Measurements from ENCODE around the gene NHLRC4. TPM values are rescaled to one million over a fixed set of nuclear protein-coding genes. Genes with fewer than 3 reads are reported as not detected.

The NHLRC4 gene
- polyA plus RNA-seq, 1 of the 3 experiments (the other 2 are of a cell fraction), result 0.69 TPM

DNA sequence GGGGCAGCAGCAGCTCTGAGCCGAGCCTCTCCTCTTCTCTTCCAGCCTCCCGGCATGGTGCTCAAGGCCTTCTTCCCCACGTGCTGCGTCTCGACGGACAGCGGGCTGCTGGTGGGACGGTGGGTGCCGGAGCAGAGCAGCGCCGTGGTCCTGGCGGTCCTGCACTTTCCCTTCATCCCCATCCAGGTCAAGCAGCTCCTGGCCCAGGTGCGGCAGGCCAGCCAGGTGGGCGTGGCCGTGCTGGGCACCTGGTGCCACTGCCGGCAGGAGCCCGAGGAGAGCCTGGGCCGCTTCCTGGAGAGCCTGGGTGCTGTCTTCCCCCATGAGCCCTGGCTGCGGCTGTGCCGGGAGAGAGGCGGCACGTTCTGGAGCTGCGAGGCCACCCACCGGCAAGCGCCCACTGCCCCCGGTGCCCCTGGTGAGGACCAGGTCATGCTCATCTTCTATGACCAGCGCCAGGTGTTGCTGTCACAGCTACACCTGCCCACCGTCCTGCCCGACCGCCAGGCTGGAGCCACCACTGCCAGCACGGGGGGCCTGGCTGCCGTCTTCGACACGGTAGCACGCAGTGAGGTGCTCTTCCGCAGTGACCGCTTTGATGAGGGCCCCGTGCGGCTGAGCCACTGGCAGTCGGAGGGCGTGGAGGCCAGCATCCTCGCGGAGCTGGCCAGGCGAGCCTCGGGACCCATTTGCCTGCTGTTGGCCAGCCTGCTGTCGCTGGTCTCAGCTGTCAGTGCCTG lies 7.4 kb downstream of the NHLRC4 start:
- Histone ChIP-seq H3K79me2 (ENCODE audit: insufficient read depth) (peaks cover 17% of the 10 kb centered on the region), H3K27ac (ENCODE audit: low read depth in 2 of 2, low read length in 1 of 2) (no peak overlapping the region), H3F3A (replicated peaks; ENCODE audit: insufficient read depth) (no peaks in the 10 kb centered on the region), H4K20me1 (ENCODE audit: insufficient read depth) (no peaks in the 10 kb centered on the region), H3K9me2 (no peaks in the 10 kb centered on the region), H3K4me2 (no peak overlapping the region), H2AFZ (ENCODE audit: low read depth) (no peak overlapping the region), H3K4me3 (ENCODE audit: low read depth in 2 of 2, low read length in 1 of 2) (no peak overlapping the region), H3K36me3 (replicated peaks in 1 of 2; ENCODE audit: control insufficient read depth in 1 of 2, insufficient read depth in 2 of 2, low read length in 1 of 2) (peaks cover 0 to 33% of the 10 kb centered on the region in 2 experiments), H3K9ac (no peak overlapping the region), H3K4me1 (ENCODE audit: control insufficient read depth in 1 of 2, insufficient read depth in 2 of 2, low read depth in 1 of 2, low read length in 1 of 2) (peaks cover 1 to 14% of the 10 kb centered on the region in 2 experiments; a peak in 2 of 4 replicates), H3K9me3 (no peaks in the 10 kb centered on the region), H3K27me3 (ENCODE audit: insufficient read depth) (no peaks in the 10 kb centered on the region)
- CTCF ChIA-PET, result no interaction called here
- TF ChIP-seq RXRA (IDR thresholded peaks at IDR 0.05; ENCODE audit: borderline replicate concordance, low read depth) (no peak), GABPA (IDR thresholded peaks at IDR 0.05; ENCODE audit: low read depth) (no peak), POLR2AphosphoS5 (IDR thresholded peaks at IDR 0.05; ENCODE audit: low read depth, low read length) (no peak), RFX5 (IDR thresholded peaks at IDR 0.05; ENCODE audit: low read length) (no peak), GATA2 (CRISPR knock-in tag; IDR thresholded peaks at IDR 0.05) (no peak), RAD21 (IDR thresholded peaks at IDR 0.05; ENCODE audit: low read length) (no peak), CHD2 (IDR thresholded peaks at IDR 0.05; ENCODE audit: low read length, partially characterized antibody) (no peak), ELF1 (IDR thresholded peaks at IDR 0.05) (no peak), EZH2phosphoT487 (IDR thresholded peaks at IDR 0.05; ENCODE audit: borderline replicate concordance, low read depth) (no peak), NRF1 (IDR thresholded peaks at IDR 0.05; ENCODE audit: low read depth, low read length) (no peak), FOSL2 (IDR thresholded peaks at IDR 0.05; ENCODE audit: borderline replicate concordance, low read depth) (no peak), RCOR1 (IDR thresholded peaks at IDR 0.05; ENCODE audit: low read length) (no peak), YY1 (IDR thresholded peaks at IDR 0.05; ENCODE audit: low read depth) (no peak)
- TF ChIP-seq, protein P1, sequence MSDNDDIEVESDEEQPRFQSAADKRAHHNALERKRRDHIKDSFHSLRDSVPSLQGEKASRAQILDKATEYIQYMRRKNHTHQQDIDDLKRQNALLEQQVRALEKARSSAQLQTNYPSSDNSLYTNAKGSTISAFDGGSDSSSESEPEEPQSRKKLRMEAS (IDR thresholded peaks at IDR 0.05; ENCODE audit: low read depth), result no peak
- TF ChIP-seq, protein P2, sequence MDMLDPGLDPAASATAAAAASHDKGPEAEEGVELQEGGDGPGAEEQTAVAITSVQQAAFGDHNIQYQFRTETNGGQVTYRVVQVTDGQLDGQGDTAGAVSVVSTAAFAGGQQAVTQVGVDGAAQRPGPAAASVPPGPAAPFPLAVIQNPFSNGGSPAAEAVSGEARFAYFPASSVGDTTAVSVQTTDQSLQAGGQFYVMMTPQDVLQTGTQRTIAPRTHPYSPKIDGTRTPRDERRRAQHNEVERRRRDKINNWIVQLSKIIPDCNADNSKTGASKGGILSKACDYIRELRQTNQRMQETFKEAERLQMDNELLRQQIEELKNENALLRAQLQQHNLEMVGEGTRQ (IDR thresholded peaks at IDR 0.05; ENCODE audit: borderline replicate concordance, low read depth, low read length), result no peak
- TF ChIP-seq, protein P3, sequence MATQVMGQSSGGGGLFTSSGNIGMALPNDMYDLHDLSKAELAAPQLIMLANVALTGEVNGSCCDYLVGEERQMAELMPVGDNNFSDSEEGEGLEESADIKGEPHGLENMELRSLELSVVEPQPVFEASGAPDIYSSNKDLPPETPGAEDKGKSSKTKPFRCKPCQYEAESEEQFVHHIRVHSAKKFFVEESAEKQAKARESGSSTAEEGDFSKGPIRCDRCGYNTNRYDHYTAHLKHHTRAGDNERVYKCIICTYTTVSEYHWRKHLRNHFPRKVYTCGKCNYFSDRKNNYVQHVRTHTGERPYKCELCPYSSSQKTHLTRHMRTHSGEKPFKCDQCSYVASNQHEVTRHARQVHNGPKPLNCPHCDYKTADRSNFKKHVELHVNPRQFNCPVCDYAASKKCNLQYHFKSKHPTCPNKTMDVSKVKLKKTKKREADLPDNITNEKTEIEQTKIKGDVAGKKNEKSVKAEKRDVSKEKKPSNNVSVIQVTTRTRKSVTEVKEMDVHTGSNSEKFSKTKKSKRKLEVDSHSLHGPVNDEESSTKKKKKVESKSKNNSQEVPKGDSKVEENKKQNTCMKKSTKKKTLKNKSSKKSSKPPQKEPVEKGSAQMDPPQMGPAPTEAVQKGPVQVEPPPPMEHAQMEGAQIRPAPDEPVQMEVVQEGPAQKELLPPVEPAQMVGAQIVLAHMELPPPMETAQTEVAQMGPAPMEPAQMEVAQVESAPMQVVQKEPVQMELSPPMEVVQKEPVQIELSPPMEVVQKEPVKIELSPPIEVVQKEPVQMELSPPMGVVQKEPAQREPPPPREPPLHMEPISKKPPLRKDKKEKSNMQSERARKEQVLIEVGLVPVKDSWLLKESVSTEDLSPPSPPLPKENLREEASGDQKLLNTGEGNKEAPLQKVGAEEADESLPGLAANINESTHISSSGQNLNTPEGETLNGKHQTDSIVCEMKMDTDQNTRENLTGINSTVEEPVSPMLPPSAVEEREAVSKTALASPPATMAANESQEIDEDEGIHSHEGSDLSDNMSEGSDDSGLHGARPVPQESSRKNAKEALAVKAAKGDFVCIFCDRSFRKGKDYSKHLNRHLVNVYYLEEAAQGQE (IDR thresholded peaks at IDR 0.05; ENCODE audit: low read depth, low read length), result no peak
- TF ChIP-seq, protein P4, sequence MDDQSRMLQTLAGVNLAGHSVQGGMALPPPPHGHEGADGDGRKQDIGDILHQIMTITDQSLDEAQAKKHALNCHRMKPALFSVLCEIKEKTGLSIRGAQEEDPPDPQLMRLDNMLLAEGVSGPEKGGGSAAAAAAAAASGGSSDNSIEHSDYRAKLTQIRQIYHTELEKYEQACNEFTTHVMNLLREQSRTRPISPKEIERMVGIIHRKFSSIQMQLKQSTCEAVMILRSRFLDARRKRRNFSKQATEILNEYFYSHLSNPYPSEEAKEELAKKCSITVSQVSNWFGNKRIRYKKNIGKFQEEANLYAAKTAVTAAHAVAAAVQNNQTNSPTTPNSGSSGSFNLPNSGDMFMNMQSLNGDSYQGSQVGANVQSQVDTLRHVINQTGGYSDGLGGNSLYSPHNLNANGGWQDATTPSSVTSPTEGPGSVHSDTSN (IDR thresholded peaks at IDR 0.05), result no peak
- TF ChIP-seq, protein P5, sequence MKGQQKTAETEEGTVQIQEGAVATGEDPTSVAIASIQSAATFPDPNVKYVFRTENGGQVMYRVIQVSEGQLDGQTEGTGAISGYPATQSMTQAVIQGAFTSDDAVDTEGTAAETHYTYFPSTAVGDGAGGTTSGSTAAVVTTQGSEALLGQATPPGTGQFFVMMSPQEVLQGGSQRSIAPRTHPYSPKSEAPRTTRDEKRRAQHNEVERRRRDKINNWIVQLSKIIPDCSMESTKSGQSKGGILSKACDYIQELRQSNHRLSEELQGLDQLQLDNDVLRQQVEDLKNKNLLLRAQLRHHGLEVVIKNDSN (IDR thresholded peaks at IDR 0.05; ENCODE audit: borderline replicate concordance, low read depth), result no peak
- POLR2A ChIA-PET, result interaction anchor here (1.4 kb wide), 1 partner anchor 11 kb away, joined by 5 read pairs; no protein-coding TSS in a partner anchor
- no peak for DNase-seq
- WGBS (ENCODE audit: low lambda C conversion rate), result 95% methylated on average over 23 of the region's 46 CpGs
